Lung (tissue), 12 donors: ENCODE data around the gene EPN1. TPM values are rescaled to one million over a fixed set of nuclear protein-coding genes. Genes with fewer than 3 reads are reported as not detected.

Experiments
- ATAC-seq: fragments of 200-7000 bp; cut with Tn5 transposase; one replicate; pipeline ENCODE4 v1.9.1; 2020; ENCODE audit warnings: moderate number of reproducible peaks; ENCODE audit not compliant: insufficient read depth, low FRiP score
- DNase-seq, 3 donors: peaks; one replicate each; pipeline ENCODE4 v3.0.0-alpha.2; 2013 to 2017
- H3K27ac ChIP-seq, 2 donors: one replicate each; pipeline ENCODE4 v1.5.1; 2013; ENCODE audit warnings: mild to moderate bottlenecking in 2 of 2, moderate library complexity in 2 of 2, control low read depth in 1 of 2, inconsistent platforms in 1 of 2, low read depth in 1 of 2, low read length in 1 of 2
- H3K27me3 ChIP-seq, 3 donors: one replicate each; pipeline ENCODE4 v1.5.1; 2013; ENCODE audit warnings: low read length in 2 of 3; ENCODE audit not compliant: control insufficient read depth in 3 of 3, insufficient read depth in 3 of 3
- H3K36me3 ChIP-seq, 4 donors: one replicate each; pipeline ENCODE4 v1.5.1; 2013; ENCODE audit warnings: low read length in 4 of 4, mild to moderate bottlenecking in 1 of 4, moderate library complexity in 1 of 4; ENCODE audit not compliant: control insufficient read depth in 4 of 4, insufficient read depth in 4 of 4
- H3K4me1 ChIP-seq, 5 donors: one replicate each; pipeline ENCODE4 v1.5.1; 2013; ENCODE audit warnings: low read length in 5 of 5, mild to moderate bottlenecking in 2 of 5, moderate library complexity in 1 of 5; ENCODE audit not compliant: control insufficient read depth in 5 of 5, insufficient read depth in 5 of 5
- H3K4me3 ChIP-seq: one replicate; pipeline ENCODE4 v1.5.1; 2013; ENCODE audit warnings: mild to moderate bottlenecking, control low read depth, moderate library complexity
- H3K9ac ChIP-seq, 2 donors: one replicate each; pipeline ENCODE4 v1.5.1; 2013; ENCODE audit warnings: low read length in 2 of 2, control low read depth in 1 of 2; ENCODE audit not compliant: insufficient read depth in 1 of 2
- H3K9me3 ChIP-seq, 4 donors: one replicate each; pipeline ENCODE4 v1.5.1; 2013; ENCODE audit warnings: low read length in 3 of 4, mild to moderate bottlenecking in 1 of 4, moderate library complexity in 1 of 4; ENCODE audit not compliant: control insufficient read depth in 4 of 4, insufficient read depth in 3 of 4
- WGBS, 2 donors: extraction: QIAGEN DNeasy Blood & Tissue Kit; methylation state at CpG; one replicate each; pipeline ENCODE4 v1.1.7; 2013; 5-methylcytosine and 5-hydroxymethylcytosine counted together
- polyA plus RNA-seq, 2 donors: library from polyadenylated mRNA; stranded (reverse); fragments of 200-250 nt; gene quantifications; one replicate each; pipeline ENCODE4 v1.2.1, GENCODE V29; 2013
- total RNA-seq, 2 donors: library from RNA; depleted of rRNA in 1 of 2; stranded (reverse); fragments of >200 nt in 1 of 2; gene quantifications; one replicate each; pipeline ENCODE4 v1.2.1, GENCODE V29; 2014 to 2021
- TF ChIP-seq, protein P1 (sequence below): IDR thresholded peaks from 2 replicates; pipeline ENCODE4 v1.5.1; 2012; ENCODE audit warnings: mild to moderate bottlenecking; ENCODE audit errors: control extremely low read depth, extremely low read depth
- donor health status: control.
- donor health status: control.
- donor health status: Bipolar disorder and iron deficiency.
- donor health status: healthy.
- donor health status: DM: yes; HTN: yes; CAD: no.

The EPN1 gene
- total and polyA plus RNA-seq, 4 donors, result 84.8 to 140 (median 99.5) TPM

GRCh38 chr19:55687281-55688201 lies 12.5 kb downstream of the EPN1 start:
- no peak overlapping the region for H3K4me3 ChIP-seq
- H3K9me3 ChIP-seq, result no peaks in the 10 kb centered on the region
- no peaks in the 10 kb centered on the region for H3K27me3 ChIP-seq
- no peak for ATAC-seq
- H3K36me3 ChIP-seq, result peaks cover 3 to 73% (median 22%) of the 10 kb centered on the region in 4 donors
- DNase-seq, result no peak
- H3K27ac ChIP-seq, result no peak overlapping the region
- no peak overlapping the region for H3K9ac ChIP-seq
- peaks cover 0 to 8% (median 0%) of the 10 kb centered on the region in 5 donors for H3K4me1 ChIP-seq
- 92 to 98% methylated on average over 22 of the region's 22 CpGs for WGBS, 2 donors
- TF ChIP-seq, protein P1, sequence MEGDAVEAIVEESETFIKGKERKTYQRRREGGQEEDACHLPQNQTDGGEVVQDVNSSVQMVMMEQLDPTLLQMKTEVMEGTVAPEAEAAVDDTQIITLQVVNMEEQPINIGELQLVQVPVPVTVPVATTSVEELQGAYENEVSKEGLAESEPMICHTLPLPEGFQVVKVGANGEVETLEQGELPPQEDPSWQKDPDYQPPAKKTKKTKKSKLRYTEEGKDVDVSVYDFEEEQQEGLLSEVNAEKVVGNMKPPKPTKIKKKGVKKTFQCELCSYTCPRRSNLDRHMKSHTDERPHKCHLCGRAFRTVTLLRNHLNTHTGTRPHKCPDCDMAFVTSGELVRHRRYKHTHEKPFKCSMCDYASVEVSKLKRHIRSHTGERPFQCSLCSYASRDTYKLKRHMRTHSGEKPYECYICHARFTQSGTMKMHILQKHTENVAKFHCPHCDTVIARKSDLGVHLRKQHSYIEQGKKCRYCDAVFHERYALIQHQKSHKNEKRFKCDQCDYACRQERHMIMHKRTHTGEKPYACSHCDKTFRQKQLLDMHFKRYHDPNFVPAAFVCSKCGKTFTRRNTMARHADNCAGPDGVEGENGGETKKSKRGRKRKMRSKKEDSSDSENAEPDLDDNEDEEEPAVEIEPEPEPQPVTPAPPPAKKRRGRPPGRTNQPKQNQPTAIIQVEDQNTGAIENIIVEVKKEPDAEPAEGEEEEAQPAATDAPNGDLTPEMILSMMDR, result no peak

DNA sequence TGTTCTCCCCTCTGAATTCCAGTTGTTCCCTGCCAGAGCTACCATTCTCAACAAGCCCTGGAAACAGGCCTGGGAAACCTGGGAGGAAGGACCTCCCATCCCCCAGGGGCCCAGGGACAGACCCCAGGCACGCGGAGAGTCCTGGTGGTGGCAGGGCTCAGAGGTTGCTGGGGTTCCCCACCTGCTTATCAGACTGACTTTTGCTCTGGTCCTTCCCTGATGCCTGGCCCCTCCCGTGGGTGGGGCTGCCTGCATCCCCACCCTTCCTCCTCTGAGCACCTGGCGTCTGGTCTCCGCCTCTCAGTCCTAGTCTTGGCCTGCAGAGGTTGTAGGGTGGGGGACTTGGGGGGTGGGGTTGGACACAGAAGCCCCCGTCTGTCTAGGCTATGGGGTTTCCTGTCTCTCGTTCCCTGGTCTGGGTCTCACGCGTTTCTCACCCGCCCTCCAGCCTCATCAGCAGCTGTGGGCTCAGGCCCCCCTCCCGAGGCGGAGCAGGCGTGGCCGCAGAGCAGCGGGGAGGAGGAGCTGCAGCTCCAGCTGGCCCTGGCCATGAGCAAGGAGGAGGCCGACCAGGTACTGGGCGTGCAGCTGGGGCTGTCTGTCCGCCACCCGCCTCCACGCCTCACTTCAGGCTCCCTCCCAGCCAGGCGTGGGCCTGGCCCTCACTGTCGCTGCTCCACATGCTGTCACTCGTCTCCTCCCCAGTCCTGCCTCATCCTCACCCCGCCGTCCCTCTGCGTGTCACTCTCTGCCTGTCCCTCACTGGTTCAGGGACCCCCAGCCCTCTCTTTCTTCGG lies 13.6 kb downstream of the EPN1 start:
- no peak overlapping the region for H3K9ac ChIP-seq
- DNase-seq, result no peak
- 84% methylated on average over 26 to 27 of the region's 27 CpGs for WGBS, 2 donors
- no peaks in the 10 kb centered on the region for H3K27me3 ChIP-seq
- TF ChIP-seq, protein P1, result no peak
- no peak overlapping the region for H3K4me3 ChIP-seq
- no peak for ATAC-seq
- H3K36me3 ChIP-seq, result peaks cover 7 to 83% (median 21%) of the 10 kb centered on the region in 4 donors
- no peaks in the 10 kb centered on the region for H3K9me3 ChIP-seq
- peaks cover 0 to 8% (median 0%) of the 10 kb centered on the region in 5 donors for H3K4me1 ChIP-seq
- H3K27ac ChIP-seq, result no peak overlapping the region

GRCh38 chr19:55689411-55690108 lies 14.5 kb downstream of the EPN1 start:
- H3K4me1 ChIP-seq, result peaks cover 0 to 8% (median 0%) of the 10 kb centered on the region in 5 donors
- TF ChIP-seq, protein P1, result no peak
- H3K4me3 ChIP-seq, result no peak overlapping the region
- H3K36me3 ChIP-seq, result peaks cover 7 to 90% (median 20%) of the 10 kb centered on the region in 4 donors
- H3K9me3 ChIP-seq, result no peaks in the 10 kb centered on the region
- H3K27me3 ChIP-seq, result no peaks in the 10 kb centered on the region
- H3K27ac ChIP-seq, result no peak overlapping the region
- WGBS, 2 donors, result 95 to 98% methylated on average over 35 of the region's 35 CpGs
- DNase-seq (no peak), ATAC-seq (no peak)
- H3K9ac ChIP-seq, result no peak overlapping the region
